Renal cortex interstitium (tissue), 11 donors: ENCODE data around the gene MEGF11. TPM values are rescaled to one million over a fixed set of nuclear protein-coding genes. Genes with fewer than 3 reads are reported as not detected.
A peak's percentile ranks its signal among the peaks of the same experiment; 100 is the strongest.

Experiments used
- DNase-seq, 11 donors: peaks; one replicate each; pipeline ENCODE4 v3.0.0-alpha.2; 2013; ENCODE audit warnings: low read depth in 9 of 11, low spot score in 4 of 11; ENCODE audit errors: extremely low read depth in 1 of 11
- polyA plus RNA-seq, 3 donors: library from polyadenylated mRNA; unstranded; fragments of 120-200 nt; gene quantifications; one replicate each; pipeline ENCODE4 v1.2.1, GENCODE V29; 2013; ENCODE audit not compliant: insufficient read length in 3 of 3

The MEGF11 gene
- polyA plus RNA-seq, 3 donors: 1.6 to 3.3 (median 2.3) TPM

DNA sequence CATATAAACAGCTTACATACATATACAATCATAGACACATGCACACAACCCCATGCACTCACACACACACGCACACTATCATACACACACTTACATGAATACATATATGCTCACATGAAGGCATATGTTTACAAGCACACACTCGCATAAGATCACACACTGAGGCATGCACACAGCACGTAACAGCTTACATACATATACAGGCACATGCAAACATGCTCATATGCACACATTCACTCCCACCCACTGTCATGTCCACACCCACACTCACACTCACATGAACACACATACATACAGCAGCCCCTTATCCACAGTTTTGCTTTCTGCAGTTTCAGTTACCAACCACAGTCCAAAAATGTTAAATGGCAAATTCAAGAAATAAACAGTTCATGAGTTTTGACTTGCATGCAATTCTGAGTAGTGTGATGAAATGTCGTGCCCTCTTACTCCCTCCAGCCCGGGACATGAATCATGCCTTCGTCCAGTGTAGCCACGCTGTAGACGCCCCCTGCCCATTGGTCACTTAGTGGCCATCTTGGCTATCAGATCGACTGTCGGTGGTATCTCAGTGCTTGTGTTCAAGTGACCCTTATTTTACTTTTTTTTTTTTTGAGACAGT lies 27.8 kb downstream of the MEGF11 start:
- no peak for DNase-seq

- no peak for DNase-seq
These were observed 28.6 kb downstream of the MEGF11 start for GRCh38 chr15:66224946-66225345.

DNA sequence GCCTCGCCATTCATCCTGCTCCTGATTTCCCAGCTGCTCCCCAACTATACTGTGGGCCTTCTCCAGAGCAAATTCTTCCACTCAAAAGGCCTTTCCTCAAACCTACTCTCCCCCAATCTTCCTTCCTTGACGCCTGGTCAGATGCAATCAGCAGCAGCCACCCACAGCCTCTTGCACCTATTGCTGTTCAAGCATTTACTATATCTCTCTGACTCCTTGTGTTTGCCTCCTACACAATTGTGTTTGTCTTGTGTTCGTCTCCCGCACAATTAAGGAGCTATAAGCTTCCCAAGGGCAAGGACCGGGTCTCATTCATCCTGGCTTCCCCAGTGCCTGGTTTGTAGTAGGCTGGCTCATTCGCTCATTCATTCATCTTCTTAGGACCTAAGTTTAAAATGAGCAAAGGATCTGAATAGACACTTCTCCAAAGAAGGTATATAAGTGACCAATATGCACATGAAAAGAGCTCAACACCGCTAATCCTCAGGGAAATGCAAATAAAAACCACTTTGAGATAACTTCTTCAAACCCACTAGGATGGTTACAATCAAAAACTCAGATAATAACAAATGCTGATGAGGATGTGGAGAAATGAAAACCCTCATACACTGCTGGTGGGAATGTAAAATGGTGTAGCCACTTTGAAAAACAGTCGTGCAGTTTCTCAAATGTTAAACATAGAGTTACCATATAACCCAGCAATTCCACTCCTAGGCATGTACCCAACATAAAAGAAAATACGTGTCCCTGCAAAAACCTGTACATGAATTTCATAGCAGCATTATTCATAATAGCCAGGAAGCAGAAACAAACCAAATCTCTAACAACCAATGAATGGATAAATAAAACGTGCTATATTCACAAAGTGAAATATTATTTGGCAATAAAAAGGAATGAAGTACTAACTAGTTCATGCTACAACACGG lies 31.0 kb downstream of the MEGF11 start:
- no peak for DNase-seq

- DNase-seq: peak in 10 of 11 donors; percentile 7 to 42 (median 23)
These were observed 32.4 kb downstream of the MEGF11 start for GRCh38 chr15:66221126-66221525.

GRCh38 chr15:66220601-66221000 lies 32.9 kb downstream of the MEGF11 start:
- DNase-seq: no peak

DNA sequence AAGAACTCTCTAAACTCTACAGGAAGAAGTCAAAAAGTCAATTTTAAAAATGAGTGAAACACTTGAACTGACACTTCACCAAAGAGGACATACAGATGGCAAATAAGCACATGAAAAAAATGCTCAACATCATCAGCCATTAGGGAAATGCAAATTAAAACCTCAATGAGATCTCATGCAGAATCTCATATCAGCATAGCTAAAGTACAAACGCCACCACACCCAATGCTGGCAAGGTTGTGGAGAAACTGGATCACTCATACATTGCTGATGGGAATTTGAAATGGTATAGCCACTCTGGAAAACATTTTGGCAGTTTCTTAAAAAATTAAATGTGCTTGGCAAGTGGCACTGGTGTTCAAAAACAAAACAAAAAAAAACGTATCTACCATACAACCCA lies 34.2 kb downstream of the MEGF11 start:
- no peak for DNase-seq

- DNase-seq: no peak
These were observed 36.7 kb downstream of the MEGF11 start for GRCh38 chr15:66216806-66217205.

GRCh38 chr15:66215811-66216210 lies 37.7 kb downstream of the MEGF11 start:
- no peak for DNase-seq

DNA sequence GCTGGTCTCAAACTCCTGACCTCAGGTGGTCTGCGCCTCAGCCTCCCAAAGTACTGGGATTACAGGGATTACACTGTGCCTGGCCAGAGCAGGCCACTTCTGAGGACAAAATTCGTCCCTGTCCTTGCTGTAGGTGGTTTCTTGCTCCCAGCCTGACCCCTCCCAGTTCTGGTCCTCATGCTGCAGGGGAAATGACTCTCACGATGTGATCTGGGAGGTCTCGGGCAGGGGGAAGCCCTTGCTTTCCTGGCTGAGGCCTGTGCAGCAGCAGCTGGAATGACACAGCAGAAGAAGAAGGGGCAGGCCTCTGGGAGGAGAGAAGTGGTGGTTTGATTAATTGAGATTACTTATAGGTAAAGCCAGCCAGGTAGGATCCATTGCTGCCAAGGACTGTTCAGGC lies 39.3 kb downstream of the MEGF11 start:
- DNase-seq: no peak

DNA sequence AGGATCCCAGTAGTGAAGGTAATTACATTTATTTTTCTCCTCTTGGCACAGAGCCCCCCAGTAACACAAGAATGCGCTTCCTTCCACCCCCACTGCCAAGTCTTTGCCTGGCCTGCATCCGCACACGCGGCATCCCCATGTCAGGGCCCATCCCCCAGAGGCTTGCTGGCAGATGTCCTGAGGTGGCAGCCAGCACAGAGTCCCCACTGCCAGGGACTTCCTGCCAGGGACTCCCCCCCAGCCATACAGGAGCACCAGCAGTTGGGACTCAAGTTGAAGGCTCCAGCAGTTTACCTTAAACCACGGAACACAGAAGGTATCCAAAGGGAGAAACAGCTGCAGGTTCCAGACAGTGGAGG lies 41.0 kb downstream of the MEGF11 start:
- no peak for DNase-seq

GRCh38 chr15:66211670-66212562 lies 41.6 kb downstream of the MEGF11 start:
- no peak for DNase-seq

DNA sequence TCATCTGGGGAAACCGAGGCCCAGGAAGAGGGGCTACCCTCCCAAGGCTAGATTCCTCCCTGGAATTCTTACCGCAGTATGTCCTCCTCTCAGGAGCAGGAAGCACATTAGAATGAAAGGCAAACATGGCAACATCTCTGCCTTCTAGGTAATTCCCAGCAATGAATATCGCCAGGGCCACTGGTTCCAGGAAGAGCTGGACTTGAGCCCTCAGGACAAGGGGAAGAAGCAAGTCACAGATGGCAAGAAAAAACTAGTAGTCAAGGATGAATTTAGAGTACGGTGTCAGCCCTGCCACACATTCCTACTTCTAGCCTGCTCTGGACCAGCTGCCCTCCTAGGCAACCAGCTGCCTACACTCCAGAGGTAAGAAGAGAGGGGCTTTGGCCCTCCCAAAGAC lies 42.9 kb downstream of the MEGF11 start:
- DNase-seq: no peak

DNA sequence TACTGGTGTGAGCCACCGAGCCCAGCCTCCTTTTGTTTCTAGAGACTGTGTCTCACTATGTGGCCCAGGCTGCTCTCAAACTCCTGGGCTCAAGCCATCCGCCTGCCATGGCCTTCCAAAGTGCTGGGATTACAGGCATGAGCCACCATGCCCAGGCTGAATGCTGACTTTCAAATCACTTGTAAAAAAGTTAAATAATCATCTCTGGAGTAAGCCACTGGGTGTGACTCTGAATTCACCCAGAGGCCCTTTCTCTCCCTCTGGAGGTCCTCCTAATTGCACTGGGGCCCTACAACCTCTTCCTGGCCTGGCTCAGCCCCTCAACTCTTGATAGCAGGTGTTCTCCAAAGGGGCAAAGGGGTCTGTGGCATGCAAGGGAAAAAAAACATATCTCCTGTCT lies 54.8 kb downstream of the MEGF11 start:
- DNase-seq: no peak

DNA sequence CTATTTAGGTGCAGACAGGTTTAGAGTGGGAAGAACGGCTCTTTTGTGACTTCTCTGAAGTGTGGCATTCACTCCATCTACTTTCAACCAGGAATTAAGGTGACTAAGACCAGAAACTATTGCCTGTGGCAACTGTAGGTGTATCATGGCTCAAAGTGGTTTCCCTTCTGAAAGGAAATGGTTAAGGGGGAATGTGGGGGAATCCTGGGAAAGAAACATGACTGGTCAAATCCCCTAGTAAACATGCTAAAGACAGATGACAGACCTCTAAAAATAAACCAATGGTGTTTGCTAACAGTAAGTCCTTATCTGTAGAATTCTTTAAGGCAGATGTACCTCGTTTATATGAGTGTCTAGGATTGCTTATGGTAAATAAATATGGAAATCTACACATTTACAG lies 56.9 kb downstream of the MEGF11 start:
- DNase-seq: no peak

- no peak for DNase-seq
These were observed 57.8 kb downstream of the MEGF11 start for GRCh38 chr15:66195621-66196230.

- DNase-seq: no peak
These were observed 60.5 kb downstream of the MEGF11 start for GRCh38 chr15:66193066-66193465.

DNA sequence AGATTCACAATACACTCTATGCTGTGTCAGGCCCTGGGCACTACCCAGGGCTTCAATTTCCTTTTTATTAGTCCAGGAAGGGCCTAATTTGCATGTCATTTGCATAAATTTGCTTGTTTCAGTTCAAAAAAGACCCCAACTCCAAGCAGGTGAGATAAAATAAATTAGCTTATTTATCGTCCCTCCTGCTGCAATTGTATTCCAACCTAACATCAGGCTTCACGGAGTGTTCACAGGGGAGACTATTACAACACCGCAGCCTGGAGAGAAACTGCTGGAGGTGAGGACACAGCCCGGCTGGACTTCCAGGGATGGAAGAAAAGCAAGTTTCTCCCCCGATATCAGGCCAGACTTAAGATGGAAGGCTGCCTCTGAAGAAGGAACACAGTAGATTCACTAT lies 62.8 kb downstream of the MEGF11 start:
- no peak for DNase-seq

DNA sequence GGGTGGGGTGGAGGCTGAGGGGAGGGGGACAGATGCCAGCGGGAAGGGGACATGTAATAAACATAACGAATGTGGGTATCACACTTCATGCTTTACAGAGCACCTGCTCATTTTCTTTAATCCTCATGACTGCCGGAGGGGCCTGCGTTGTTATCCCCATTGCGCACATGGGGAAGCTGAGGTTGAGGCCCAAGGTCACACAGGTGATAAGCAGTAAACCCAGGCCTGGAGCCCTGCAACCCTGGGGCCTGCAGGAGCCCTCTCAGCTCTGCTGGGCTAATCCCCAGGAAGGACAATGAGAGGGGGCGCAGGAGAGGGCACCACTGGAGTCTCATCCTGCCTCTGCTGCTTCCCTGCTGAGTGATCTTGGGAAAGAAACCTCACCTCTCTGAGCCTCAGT lies 64.3 kb downstream of the MEGF11 start:
- no peak for DNase-seq

- DNase-seq: no peak
These were observed 65.1 kb downstream of the MEGF11 start for GRCh38 chr15:66188464-66188863.
